Activated naive CD4-positive, alpha-beta T cell treated with anti-CD3 and anti-CD28 coated beads, Interleukin-2, amount 10 ng/mL, durations not matched to agents 7 days and 5 days (primary cell): ENCODE results near the gene SLC1A2.

Source experiments
- CTCF ChIA-PET: fragments of 350-600 bp; sonication (Branson Sonifier 250); formaldehyde crosslinking; loops from one replicate; lab custom pipeline; 2021; ENCODE audit warnings: antibody characterized with exemption; lab: Charles Lee
- DNase-seq: peaks from one replicate; pipeline ENCODE4 v3.0.0-alpha.2; 2020
- H3K27ac Mint-ChIP-seq: one replicate; pipeline ENCODE4 v1.8.0; 2021; ENCODE audit warnings: mild to moderate bottlenecking, moderate library complexity, mixed read lengths
- H3K27me3 Mint-ChIP-seq: one replicate; pipeline ENCODE4 v1.8.0; 2021; ENCODE audit warnings: mild to moderate bottlenecking, mixed read lengths
- H3K36me3 Mint-ChIP-seq: one replicate; pipeline ENCODE4 v1.8.0; 2021; ENCODE audit warnings: mixed read lengths
- H3K4me1 Mint-ChIP-seq: one replicate; pipeline ENCODE4 v1.8.0; 2021; ENCODE audit warnings: mixed read lengths
- H3K4me3 Mint-ChIP-seq: one replicate; pipeline ENCODE4 v1.8.0; 2021; ENCODE audit warnings: mild to moderate bottlenecking, moderate library complexity, mixed read lengths
- H3K9me3 Mint-ChIP-seq: one replicate; pipeline ENCODE4 v1.8.0; 2021; ENCODE audit warnings: mixed read lengths

The SLC1A2 gene

DNA sequence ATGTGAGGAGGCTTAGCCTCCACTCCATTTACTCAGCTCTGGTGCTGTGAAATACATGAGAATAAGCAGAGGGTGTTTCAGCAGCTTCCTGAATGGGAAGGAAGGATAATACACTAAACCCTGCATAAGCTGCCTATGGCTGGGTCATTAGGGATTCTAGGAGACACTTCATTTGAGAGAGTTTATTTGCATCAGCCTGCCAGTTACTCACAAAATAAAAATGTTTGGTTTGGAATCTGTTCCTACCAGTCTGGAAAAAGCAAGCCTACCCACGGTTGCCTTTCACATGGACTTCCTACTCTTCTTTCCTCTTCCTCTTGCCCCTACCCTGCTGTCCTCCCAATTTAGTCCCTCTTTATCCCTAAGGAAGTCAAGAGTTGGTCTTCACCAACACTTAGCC is 20.5 kb downstream of the SLC1A2 start:
- DNase-seq = no peak
- CTCF ChIA-PET = interaction anchor here (1.4 kb wide), 1 partner anchor 8 kb away, joined by 3 read pairs; no protein-coding TSS in a partner anchor
- Mint-ChIP-seq H3K27ac (no peak overlapping the region), H3K9me3 (no peaks in the 10 kb centered on the region), H3K36me3 (no peaks in the 10 kb centered on the region), H3K4me1 (peaks cover 9% of the 10 kb centered on the region), H3K4me3 (no peak overlapping the region), H3K27me3 (peaks cover 22% of the 10 kb centered on the region)

GRCh38 chr11:35394941-35395340 is 24.4 kb downstream of the SLC1A2 start:
- no peak overlapping the region for H3K27ac Mint-ChIP-seq
- CTCF ChIA-PET = interaction anchor here (0.6 to 6.9 kb wide), 5 partner anchors 156 to 882 kb away, joined by 3 to 97 read pairs (median 3); partner anchors contain the start of gene ELF5
- H3K4me1 Mint-ChIP-seq = peaks cover 26% of the 10 kb centered on the region
- no peak overlapping the region for H3K4me3 Mint-ChIP-seq
- no peak for DNase-seq
- H3K36me3 Mint-ChIP-seq = no peaks in the 10 kb centered on the region
- H3K27me3 Mint-ChIP-seq = peaks cover 35% of the 10 kb centered on the region
- no peaks in the 10 kb centered on the region for H3K9me3 Mint-ChIP-seq

DNA sequence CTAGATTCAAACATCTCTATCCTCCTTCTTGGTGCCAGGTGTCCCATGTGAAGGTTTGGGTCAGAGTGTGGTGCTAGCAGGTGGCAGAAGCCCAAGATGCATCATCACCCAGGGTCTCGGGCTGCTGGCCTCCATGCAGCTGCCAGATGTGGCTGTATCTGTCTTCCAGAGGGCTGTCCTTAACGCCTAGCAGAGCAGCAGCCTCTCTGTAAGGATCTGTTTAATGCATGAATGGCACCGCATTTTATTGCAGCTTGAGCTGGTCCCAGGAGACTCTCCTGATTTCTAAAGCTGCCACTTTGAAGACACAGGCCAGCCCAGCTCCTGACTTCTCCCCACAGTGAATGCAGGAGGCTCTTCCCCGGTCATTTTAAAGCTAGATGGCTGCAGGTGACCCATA is 26.3 kb downstream of the SLC1A2 start:
- CTCF ChIA-PET = interaction anchor here (0.7 to 6.9 kb wide), 7 partner anchors 9 to 483 kb away, joined by 3 to 97 read pairs (median 4); no protein-coding TSS in a partner anchor
- Mint-ChIP-seq H3K9me3 (no peaks in the 10 kb centered on the region), H3K4me1 (peaks cover 26% of the 10 kb centered on the region), H3K4me3 (no peak overlapping the region), H3K36me3 (no peaks in the 10 kb centered on the region), H3K27ac (no peak overlapping the region), H3K27me3 (peaks cover 28% of the 10 kb centered on the region)
- no peak for DNase-seq

- peaks cover 28% of the 10 kb centered on the region for H3K27me3 Mint-ChIP-seq
- H3K36me3 Mint-ChIP-seq = no peaks in the 10 kb centered on the region
- peak; percentile 89 for DNase-seq
- H3K27ac Mint-ChIP-seq = no peak overlapping the region
- no peak overlapping the region for H3K4me3 Mint-ChIP-seq
- CTCF ChIA-PET = interaction anchor here (0.6 to 6.9 kb wide), 31 partner anchors 10 to 879 kb away, joined by 3 to 97 read pairs (median 4); partner anchors contain the start of gene ELF5
- peaks cover 26% of the 10 kb centered on the region for H3K4me1 Mint-ChIP-seq
- H3K9me3 Mint-ChIP-seq = no peaks in the 10 kb centered on the region
Observed at GRCh38 chr11:35391922-35392688, 27.3 kb downstream of the SLC1A2 start.

DNA sequence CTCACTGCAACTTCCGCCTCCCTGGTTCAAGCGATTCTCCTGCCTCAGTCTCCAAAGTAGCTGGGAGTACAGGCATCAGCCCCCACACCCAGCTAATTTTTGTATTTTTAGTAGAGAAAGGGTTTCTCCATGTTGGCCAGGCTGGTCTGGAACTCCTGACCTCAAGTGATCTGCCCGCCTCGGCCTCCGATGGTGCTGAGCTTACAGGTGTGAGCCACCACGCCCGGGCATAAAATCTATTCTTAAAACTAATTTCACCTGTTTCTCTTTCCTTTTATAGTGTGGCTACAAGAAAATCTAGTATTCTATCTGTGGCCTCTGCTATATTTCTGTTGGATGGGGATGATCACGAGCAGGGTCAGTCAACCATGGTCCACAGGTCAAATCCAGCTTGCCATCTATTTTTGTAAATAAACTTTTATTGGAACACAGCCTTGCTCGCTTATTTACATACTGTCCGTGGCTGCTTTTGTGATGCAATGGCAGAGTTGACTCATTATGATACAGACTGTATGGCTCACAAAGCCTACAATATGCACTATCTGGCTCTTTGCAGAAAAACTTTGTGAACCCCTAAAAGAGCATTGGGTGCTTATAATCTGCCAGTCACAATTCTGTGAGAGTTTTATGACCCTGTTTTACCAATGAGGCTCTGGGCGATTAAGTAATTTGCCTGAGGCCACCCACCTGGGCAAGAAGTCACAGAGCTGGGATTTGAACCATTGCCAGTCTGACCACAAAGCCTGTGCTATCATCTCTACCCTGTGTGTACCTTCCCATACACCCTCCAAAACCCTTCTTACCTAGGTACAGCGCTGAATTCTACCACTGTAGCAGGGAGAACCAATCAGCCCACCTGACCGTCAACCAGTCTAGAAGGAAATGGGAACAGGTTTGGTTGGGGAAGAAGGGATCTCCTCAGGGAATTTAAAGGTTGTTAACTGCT is 28.3 kb downstream of the SLC1A2 start:
- CTCF ChIA-PET = interaction anchor here (0.8 to 6.9 kb wide), 28 partner anchors 8 to 878 kb away, joined by 3 to 97 read pairs (median 4); partner anchors contain the start of gene ELF5
- Mint-ChIP-seq H3K9me3 (no peaks in the 10 kb centered on the region), H3K4me3 (no peak overlapping the region), H3K36me3 (peaks cover 2% of the 10 kb centered on the region), H3K27me3 (peaks cover 28% of the 10 kb centered on the region), H3K27ac (no peak overlapping the region), H3K4me1 (peaks cover 26% of the 10 kb centered on the region)
- DNase-seq = no peak

DNA sequence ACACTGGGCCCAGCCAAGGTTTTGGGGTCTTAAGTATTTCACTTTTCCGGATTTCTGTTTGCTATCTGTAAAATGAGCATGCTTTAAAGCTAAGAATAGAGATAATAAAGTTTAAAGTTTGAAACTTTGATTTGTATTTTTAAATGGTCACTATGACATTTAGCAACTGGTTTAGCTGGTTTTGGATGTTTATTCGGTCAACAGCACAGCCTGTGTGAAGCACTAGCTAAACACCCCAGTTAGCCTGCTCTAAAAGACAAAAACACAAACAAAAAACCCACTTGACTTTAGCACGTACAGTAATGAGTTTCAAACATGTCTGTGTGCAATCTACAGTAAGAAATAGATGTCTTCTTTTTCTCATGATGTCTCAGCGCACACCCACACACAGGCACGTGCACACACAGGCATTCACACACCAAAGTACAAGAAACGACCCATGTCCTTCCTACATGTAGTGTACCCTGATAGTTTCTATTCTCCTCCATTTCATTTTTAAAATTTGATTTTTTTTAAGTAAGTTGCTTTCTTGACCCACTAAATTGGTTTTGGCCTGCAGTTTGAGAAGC is 29.4 kb downstream of the SLC1A2 start:
- no peak for DNase-seq
- peaks cover 2% of the 10 kb centered on the region for H3K36me3 Mint-ChIP-seq
- CTCF ChIA-PET = interaction anchor here (1.5 to 6.9 kb wide), 4 partner anchors 84 to 465 kb away, joined by 4 to 97 read pairs (median 16); no protein-coding TSS in a partner anchor
- H3K4me1 Mint-ChIP-seq = peaks cover 23% of the 10 kb centered on the region
- no peak overlapping the region for H3K4me3 Mint-ChIP-seq
- peaks cover 24% of the 10 kb centered on the region for H3K27me3 Mint-ChIP-seq
- H3K9me3 Mint-ChIP-seq = no peaks in the 10 kb centered on the region
- H3K27ac Mint-ChIP-seq = no peak overlapping the region

- peaks cover 2% of the 10 kb centered on the region for H3K36me3 Mint-ChIP-seq
- peaks cover 15% of the 10 kb centered on the region for H3K27me3 Mint-ChIP-seq
- no peaks in the 10 kb centered on the region for H3K9me3 Mint-ChIP-seq
- peaks cover 18% of the 10 kb centered on the region for H3K4me1 Mint-ChIP-seq
- H3K27ac Mint-ChIP-seq = no peak overlapping the region
- no peak for DNase-seq
- CTCF ChIA-PET = interaction anchor here (1.1 to 6.9 kb wide), 2 partner anchors 248 to 464 kb away, joined by 6 to 97 read pairs; no protein-coding TSS in a partner anchor
- no peak overlapping the region for H3K4me3 Mint-ChIP-seq
Observed at GRCh38 chr11:35389112-35389511, 30.2 kb downstream of the SLC1A2 start.

DNA sequence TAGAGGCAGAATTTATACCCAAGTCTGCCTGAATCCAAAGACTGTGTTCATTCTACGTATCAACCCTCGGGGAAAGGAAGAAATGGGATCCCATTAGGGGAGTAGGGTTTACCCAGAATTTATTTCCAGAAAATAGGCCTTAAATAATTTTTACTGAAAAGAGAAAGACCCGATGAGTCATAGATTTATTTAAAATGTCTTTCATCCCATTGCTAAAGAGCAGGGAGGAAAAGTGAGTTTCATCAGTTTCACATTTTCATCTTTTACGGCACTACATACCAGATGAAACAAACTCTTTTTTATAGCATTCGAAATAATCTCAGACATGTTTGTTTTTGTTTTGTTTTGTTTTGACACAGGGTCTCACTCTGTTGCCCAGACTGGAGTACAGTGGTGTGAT is 31.3 kb downstream of the SLC1A2 start:
- Mint-ChIP-seq H3K27ac (no peak overlapping the region), H3K9me3 (no peaks in the 10 kb centered on the region), H3K27me3 (peaks cover 7% of the 10 kb centered on the region), H3K4me3 (no peak overlapping the region), H3K36me3 (peaks cover 2% of the 10 kb centered on the region), H3K4me1 (peaks cover 18% of the 10 kb centered on the region)
- CTCF ChIA-PET = interaction anchor here (0.7 kb wide), 1 partner anchor 388 kb away, joined by 3 read pairs; no protein-coding TSS in a partner anchor
- no peak for DNase-seq

DNA sequence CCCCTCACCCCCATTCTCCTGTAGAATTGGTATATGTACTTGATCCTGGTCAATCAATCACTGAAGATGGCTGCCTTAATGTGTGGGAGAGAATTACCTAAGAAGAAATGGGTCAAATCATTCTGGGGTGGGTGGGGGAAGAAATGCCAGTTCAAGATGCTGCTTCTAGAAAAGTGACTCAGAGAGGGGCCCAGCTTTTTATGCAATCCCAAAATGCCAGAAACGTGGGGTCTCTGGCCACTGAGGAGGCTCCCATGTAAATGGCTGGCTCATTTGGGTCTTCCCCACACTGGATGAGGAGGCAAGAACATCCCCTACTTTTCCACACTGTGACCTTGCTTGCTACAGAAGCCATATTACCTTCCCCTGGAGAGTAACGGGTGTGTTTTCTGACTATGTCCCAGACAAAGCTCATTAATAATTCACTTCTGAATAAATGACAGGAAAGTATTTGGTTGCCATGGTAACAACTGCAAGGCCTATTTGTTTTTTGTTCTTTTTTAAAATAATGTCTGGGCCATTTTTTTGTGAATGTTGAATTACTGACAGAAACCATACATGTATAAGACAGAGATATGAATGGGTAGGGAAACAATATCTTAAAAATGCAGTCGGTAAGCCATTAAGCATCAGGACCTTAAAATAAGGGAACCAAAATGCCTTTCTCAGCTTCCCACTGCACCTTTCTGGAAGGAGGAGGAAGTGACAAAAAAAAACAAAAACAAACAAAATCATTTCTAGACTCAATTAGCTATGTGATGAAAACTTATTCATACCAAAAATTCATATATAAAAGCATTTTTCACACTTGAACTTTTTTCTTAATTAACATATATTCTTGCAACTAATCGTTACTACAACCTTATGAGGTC is 32.0 kb downstream of the SLC1A2 start:
- no peak for DNase-seq
- peaks cover under 1% of the 10 kb centered on the region for H3K27me3 Mint-ChIP-seq
- peaks cover 18% of the 10 kb centered on the region for H3K4me1 Mint-ChIP-seq
- H3K36me3 Mint-ChIP-seq = peaks cover 2% of the 10 kb centered on the region
- CTCF ChIA-PET = interaction anchor here (1.4 kb wide), 1 partner anchor 390 kb away, joined by 3 read pairs; no protein-coding TSS in a partner anchor
- H3K9me3 Mint-ChIP-seq = no peaks in the 10 kb centered on the region
- H3K27ac Mint-ChIP-seq = no peak overlapping the region
- H3K4me3 Mint-ChIP-seq = no peak overlapping the region

DNA sequence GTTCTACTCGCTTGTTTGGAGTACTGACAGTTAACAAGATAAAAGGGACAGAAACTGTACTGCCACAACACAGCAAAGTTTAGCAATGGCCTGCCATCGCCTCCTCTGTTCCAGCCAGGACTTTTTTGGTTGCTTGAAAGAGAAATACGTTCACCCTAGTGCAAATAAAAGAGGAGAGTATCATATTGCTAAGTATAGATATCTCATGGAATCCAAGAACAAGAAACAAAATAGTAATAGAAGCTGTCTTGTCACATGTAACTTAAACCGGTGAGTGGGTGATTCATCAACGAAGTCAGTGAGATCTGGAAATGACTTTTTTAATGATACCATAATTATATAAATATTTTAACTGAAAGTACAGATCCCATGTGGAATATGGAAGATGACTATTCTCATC is 35.4 kb downstream of the SLC1A2 start:
- Mint-ChIP-seq H3K9me3 (no peaks in the 10 kb centered on the region), H3K27ac (no peak overlapping the region), H3K36me3 (peaks cover 2% of the 10 kb centered on the region), H3K27me3 (peaks cover 7% of the 10 kb centered on the region), H3K4me1 (no peaks in the 10 kb centered on the region), H3K4me3 (no peak overlapping the region)
- DNase-seq = no peak
- CTCF ChIA-PET = interaction anchor here (1.7 kb wide), 1 partner anchor 10 kb away, joined by 5 read pairs; no protein-coding TSS in a partner anchor

- Mint-ChIP-seq H3K9me3 (no peaks in the 10 kb centered on the region), H3K27ac (no peak overlapping the region), H3K4me3 (no peak overlapping the region), H3K36me3 (peaks cover 2% of the 10 kb centered on the region), H3K4me1 (no peaks in the 10 kb centered on the region), H3K27me3 (peaks cover 12% of the 10 kb centered on the region)
- no peak for DNase-seq
- CTCF ChIA-PET = interaction anchor here (1.1 kb wide), 1 partner anchor 455 kb away, joined by 3 read pairs; no protein-coding TSS in a partner anchor
Observed at GRCh38 chr11:35381709-35382322, 37.5 kb downstream of the SLC1A2 start.

GRCh38 chr11:35380603-35381002 is 38.8 kb downstream of the SLC1A2 start:
- Mint-ChIP-seq H3K9me3 (no peaks in the 10 kb centered on the region), H3K27me3 (peaks cover 12% of the 10 kb centered on the region), H3K4me1 (no peaks in the 10 kb centered on the region), H3K27ac (no peak overlapping the region), H3K36me3 (no peaks in the 10 kb centered on the region), H3K4me3 (no peak overlapping the region)
- DNase-seq = no peak
- CTCF ChIA-PET = interaction anchor here (1.0 kb wide), 1 partner anchor 11 kb away, joined by 3 read pairs; no protein-coding TSS in a partner anchor
